ENCODE data around the gene PROC. TPM values are rescaled to one million over a fixed set of nuclear protein-coding genes. Genes with fewer than 3 reads are reported as not detected.

PROC gene
- total RNA-seq, 1 donor from 2014 or later = not detected

DNA sequence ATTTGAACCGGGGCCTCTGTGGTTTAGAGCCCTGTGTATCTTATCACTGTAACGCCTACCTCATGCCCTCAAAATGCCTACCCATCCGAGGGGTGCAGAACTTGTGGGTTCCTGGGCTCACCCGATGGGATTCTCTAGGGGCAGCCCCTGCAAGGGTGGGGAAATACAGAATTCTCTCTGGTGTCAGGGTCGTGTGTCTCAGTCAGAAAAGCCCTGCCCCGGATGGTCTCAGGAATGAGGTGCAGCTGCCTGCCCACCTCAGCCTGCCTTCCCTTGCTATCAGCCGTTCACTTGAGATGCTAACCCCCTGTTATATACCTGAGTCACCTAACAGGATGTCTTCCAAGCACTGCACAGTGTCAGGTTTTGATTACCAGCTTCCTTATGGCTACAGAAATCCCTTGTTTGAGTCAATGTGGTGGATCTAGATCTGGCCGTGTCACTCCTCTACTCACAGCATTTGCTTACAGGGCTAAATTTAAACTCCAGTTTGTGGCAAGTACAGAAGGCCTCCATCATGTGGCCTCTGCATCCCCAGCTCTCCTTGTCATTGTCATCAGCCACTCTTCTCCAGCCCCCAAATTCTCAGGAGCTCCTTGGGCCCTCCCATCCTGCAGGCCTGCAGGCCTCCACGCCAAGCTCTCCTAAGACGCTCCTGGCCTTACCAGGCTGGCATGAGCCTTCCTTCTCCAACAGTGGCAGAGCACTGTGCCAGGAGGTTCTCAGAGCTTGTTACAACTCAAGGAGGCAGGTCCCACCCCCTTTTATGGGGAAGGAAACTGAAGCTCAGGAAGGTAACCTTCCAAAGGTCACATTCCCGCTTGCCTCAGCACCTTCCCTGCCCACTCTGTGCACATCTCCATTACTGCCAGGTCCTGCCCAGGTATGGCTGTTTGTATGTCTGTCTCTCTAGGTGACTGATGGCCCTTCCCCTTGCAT lies 16.2 kb upstream of the PROC start:
- Histone ChIP-seq H3K27ac (no peak overlapping the region), H3K27me3 (no peaks in the 10 kb centered on the region), H3K4me3 (no peak overlapping the region), H3K4me1 (peaks cover 23% of the 10 kb centered on the region), H3K9me3 (no peaks in the 10 kb centered on the region), H3K36me3 (no peaks in the 10 kb centered on the region)
- intact Hi-C loops (cut with DNase I) = no loop called here
- no peak for DNase-seq (ENCODE audit: extremely low spot score in 2 of 2)
- TF ChIP-seq CTCF (IDR thresholded peaks at IDR 0.05) (no peak), POLR2A (IDR thresholded peaks at IDR 0.05) (no peak), POLR2AphosphoS5 (IDR thresholded peaks at IDR 0.05; ENCODE audit: insufficient read depth in 1 of 2, low read depth in 1 of 2) (no peak)

GRCh38 chr2:127403460-127403859 lies 14.8 kb upstream of the PROC start:
- Histone ChIP-seq H3K4me3 (no peak overlapping the region), H3K36me3 (no peaks in the 10 kb centered on the region), H3K27ac (no peak overlapping the region), H3K27me3 (no peaks in the 10 kb centered on the region), H3K9me3 (no peaks in the 10 kb centered on the region), H3K4me1 (peaks cover 17% of the 10 kb centered on the region)
- intact Hi-C loops (cut with DNase I) = no loop called here
- no peak for TF ChIP-seq CTCF (IDR thresholded peaks at IDR 0.05)
- no peak for DNase-seq (ENCODE audit: extremely low spot score in 2 of 2)

DNA sequence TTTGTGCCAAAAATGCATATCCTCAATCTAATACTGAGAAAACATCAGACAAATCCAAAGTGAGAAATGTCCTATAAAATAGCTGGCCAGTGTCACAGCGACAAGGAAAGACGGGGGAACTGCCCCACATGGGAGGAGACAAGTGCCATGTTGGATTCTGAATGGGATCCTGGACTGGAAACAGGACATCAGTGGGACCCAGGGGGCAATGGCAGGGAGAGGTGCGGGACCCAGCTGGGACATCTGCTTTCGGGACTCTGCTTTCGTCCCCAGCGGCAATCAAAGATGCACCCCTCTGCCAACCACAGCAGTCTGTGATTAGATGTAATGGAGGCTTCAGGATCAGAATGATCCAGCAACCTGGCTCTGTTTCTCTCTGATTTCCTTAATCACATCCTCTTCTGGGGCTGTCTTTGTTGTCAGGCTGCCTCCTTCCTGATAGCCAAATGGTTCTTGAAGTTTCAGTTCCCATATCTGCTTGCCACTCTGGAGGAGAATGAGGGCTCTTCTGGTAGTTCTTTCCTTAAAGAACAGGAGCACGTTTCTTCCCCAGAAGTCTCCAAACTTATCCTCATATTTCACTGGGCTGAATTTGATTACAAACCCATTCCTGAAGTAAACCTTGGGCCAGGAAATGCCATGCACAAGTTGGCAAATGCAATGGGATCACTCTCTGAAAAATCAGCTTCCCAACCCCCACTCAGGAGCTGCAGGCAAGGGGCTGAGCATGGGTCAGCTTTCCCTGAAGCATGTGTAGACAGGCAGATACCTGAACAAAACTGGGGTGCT lies 13.6 kb upstream of the PROC start:
- DNase-seq (ENCODE audit: extremely low spot score in 2 of 2) = no peak
- Histone ChIP-seq H3K4me3 (no peak overlapping the region), H3K4me1 (peaks cover 20% of the 10 kb centered on the region), H3K27me3 (no peaks in the 10 kb centered on the region), H3K27ac (no peak overlapping the region), H3K9me3 (no peaks in the 10 kb centered on the region), H3K36me3 (no peaks in the 10 kb centered on the region)
- TF ChIP-seq POLR2AphosphoS5 (IDR thresholded peaks at IDR 0.05; ENCODE audit: insufficient read depth in 1 of 2, low read depth in 1 of 2) (no peak), CTCF (IDR thresholded peaks at IDR 0.05) (no peak), POLR2A (IDR thresholded peaks at IDR 0.05) (no peak)
- intact Hi-C loops (cut with DNase I) = no loop called here

- H3K27me3 ChIP-seq = no peaks in the 10 kb centered on the region
- no peaks in the 10 kb centered on the region for H3K36me3 ChIP-seq
- H3K27ac ChIP-seq = no peak overlapping the region
- no peak overlapping the region for H3K4me3 ChIP-seq
- TF ChIP-seq POLR2AphosphoS5 (IDR thresholded peaks at IDR 0.05; ENCODE audit: insufficient read depth in 1 of 2, low read depth in 1 of 2) = no peak
- no peak for TF ChIP-seq POLR2A (IDR thresholded peaks at IDR 0.05)
- TF ChIP-seq CTCF (IDR thresholded peaks at IDR 0.05) = no peak
- H3K9me3 ChIP-seq = no peaks in the 10 kb centered on the region
- peaks cover 21% of the 10 kb centered on the region for H3K4me1 ChIP-seq
- no peak for DNase-seq (ENCODE audit: extremely low spot score in 2 of 2)
- intact Hi-C loops (cut with DNase I) = no loop called here
Observed at GRCh38 chr2:127405255-127405610, 13.0 kb upstream of the PROC start.

- intact Hi-C loops (cut with DNase I) = no loop called here
- Histone ChIP-seq H3K4me1 (peaks cover 23% of the 10 kb centered on the region), H3K4me3 (no peak overlapping the region), H3K27ac (no peak overlapping the region), H3K9me3 (no peaks in the 10 kb centered on the region), H3K27me3 (no peaks in the 10 kb centered on the region), H3K36me3 (no peaks in the 10 kb centered on the region)
- TF ChIP-seq POLR2AphosphoS5 (IDR thresholded peaks at IDR 0.05; ENCODE audit: insufficient read depth in 1 of 2, low read depth in 1 of 2) (no peak), CTCF (IDR thresholded peaks at IDR 0.05) (no peak)
- DNase-seq (ENCODE audit: extremely low spot score in 2 of 2) = peak in 1 of 2 donors; percentile 1
Observed at GRCh38 chr2:127406454-127406853, 11.8 kb upstream of the PROC start.

Measured in vagina (tissue), 2 donors.